ENCODE data around the gene POU1F1.

POU1F1 gene

GRCh38 chr3:87311309-87311708 lies 34.9 kb upstream of the POU1F1 start:
- H3K36me3 ChIP-seq (ENCODE audit: control insufficient read depth in 2 of 2, insufficient read depth in 1 of 2, low read length in 2 of 2) = no peaks in the 10 kb centered on the region
- H3K9me3 ChIP-seq (ENCODE audit: control insufficient read depth, insufficient read depth, low read depth, low read length) = no peaks in the 10 kb centered on the region
- H3K27ac ChIP-seq (ENCODE audit: extremely low read depth, low read depth, low read length) = no peak overlapping the region
- no peak overlapping the region for H3K4me3 ChIP-seq (ENCODE audit: low read depth, low read length)
- ChIA-PET CTCF (interaction anchor here (1.0 to 1.5 kb wide), 2 partner anchors 13 to 40 kb away, joined by 3 to 4 read pairs; no protein-coding TSS in a partner anchor), POLR2A (no interaction called here)
- H3K4me1 ChIP-seq (ENCODE audit: control insufficient read depth, insufficient read depth, low read length) = no peaks in the 10 kb centered on the region
- no peak for TF ChIP-seq ZBTB21 (tag by site-specific recombination; IDR thresholded peaks at IDR 0.05)
- TF ChIP-seq ZNF76 (tag by site-specific recombination; IDR thresholded peaks at IDR 0.05; ENCODE audit: borderline replicate concordance, low read depth) = no peak
- TF ChIP-seq ZNF768 (tag by site-specific recombination; IDR thresholded peaks at IDR 0.05) = no peak
- no peak for TF ChIP-seq ZNF132 (tag by site-specific recombination; IDR thresholded peaks at IDR 0.05; ENCODE audit: borderline replicate concordance)
- no peak for TF ChIP-seq ZBTB10 (tag by site-specific recombination; IDR thresholded peaks at IDR 0.05)
- no peak for TF ChIP-seq GLIS2 (tag by site-specific recombination; IDR thresholded peaks at IDR 0.05)
- no peak for TF ChIP-seq ZNF175 (tag by site-specific recombination; IDR thresholded peaks at IDR 0.05)
- no peak for TF ChIP-seq TRIM28 (IDR thresholded peaks at IDR 0.05; ENCODE audit: borderline replicate concordance, low read length)
- no peak for TF ChIP-seq ZBTB11 (tag by site-specific recombination; conservative IDR thresholded peaks at IDR 0.05; ENCODE audit: low read depth)
- TF ChIP-seq ZFP69B (tag by site-specific recombination; IDR thresholded peaks at IDR 0.05) = no peak
- TF ChIP-seq ZNF391 (tag by site-specific recombination; IDR thresholded peaks at IDR 0.05; ENCODE audit: borderline replicate concordance, low read depth) = no peak
- no peak for TF ChIP-seq ZNF791 (tag by site-specific recombination; IDR thresholded peaks at IDR 0.05)
- no peak for TF ChIP-seq ZNF777 (tag by site-specific recombination; IDR thresholded peaks at IDR 0.05; ENCODE audit: borderline replicate concordance)
- TF ChIP-seq ZNF112 (tag by site-specific recombination; IDR thresholded peaks at IDR 0.05) = no peak
- TF ChIP-seq ZNF341 (tag by site-specific recombination; IDR thresholded peaks at IDR 0.05; ENCODE audit: low read depth) = no peak
- no peak for TF ChIP-seq PRDM4 (tag by site-specific recombination; IDR thresholded peaks at IDR 0.05)
- no peak for TF ChIP-seq ZNF266 (tag by site-specific recombination; IDR thresholded peaks at IDR 0.05; ENCODE audit: low read depth)

DNA sequence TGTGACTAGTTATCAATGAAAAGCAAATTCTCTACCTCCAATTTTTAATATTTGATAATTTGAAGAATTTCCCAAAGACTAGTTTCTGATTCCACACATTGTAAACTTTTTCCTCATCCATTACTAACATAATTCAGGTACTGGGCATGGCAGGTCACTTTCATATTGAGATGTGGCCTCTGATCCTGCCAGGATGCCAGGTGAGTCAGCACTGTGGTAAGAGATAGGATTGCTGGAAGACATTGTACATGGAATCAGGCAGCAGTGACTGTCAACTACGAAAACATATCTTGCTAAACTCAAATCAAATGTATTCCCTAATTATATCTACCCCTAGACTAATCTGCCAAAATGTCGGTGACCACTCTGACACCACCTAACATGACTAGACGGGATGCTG lies 33.2 kb upstream of the POU1F1 start:
- Histone ChIP-seq H3K9me3 (ENCODE audit: control insufficient read depth, insufficient read depth, low read depth, low read length) (no peaks in the 10 kb centered on the region), H3K36me3 (ENCODE audit: control insufficient read depth in 2 of 2, insufficient read depth in 1 of 2, low read length in 2 of 2) (no peaks in the 10 kb centered on the region), H3K27ac (ENCODE audit: extremely low read depth, low read depth, low read length) (no peak overlapping the region), H3K4me3 (ENCODE audit: low read depth, low read length) (no peak overlapping the region), H3K4me1 (ENCODE audit: control insufficient read depth, insufficient read depth, low read length) (no peaks in the 10 kb centered on the region)
- POLR2A ChIA-PET = no interaction called here
- CTCF ChIA-PET = no interaction called here
- TF ChIP-seq SP7 (tag by site-specific recombination; IDR thresholded peaks at IDR 0.05) (no peak), ZNF404 (tag by site-specific recombination; IDR thresholded peaks at IDR 0.05) (no peak), KLF16 (tag by site-specific recombination; IDR thresholded peaks at IDR 0.05) (no peak), ZNF76 (tag by site-specific recombination; IDR thresholded peaks at IDR 0.05; ENCODE audit: borderline replicate concordance, low read depth) (no peak), ZNF350 (tag by site-specific recombination; IDR thresholded peaks at IDR 0.05) (no peak), ZNF366 (tag by site-specific recombination; conservative IDR thresholded peaks at IDR 0.05) (no peak), PRDM4 (tag by site-specific recombination; IDR thresholded peaks at IDR 0.05) (no peak), KLF10 (tag by site-specific recombination; IDR thresholded peaks at IDR 0.05) (no peak), ZNF423 (tag by site-specific recombination; IDR thresholded peaks at IDR 0.05) (no peak), SALL2 (tag by site-specific recombination; IDR thresholded peaks at IDR 0.05; ENCODE audit: borderline replicate concordance) (no peak)

Measured in HEK293 (cell line).